Measurements from ENCODE around the gene PILRA.

Gene PILRA

DNA sequence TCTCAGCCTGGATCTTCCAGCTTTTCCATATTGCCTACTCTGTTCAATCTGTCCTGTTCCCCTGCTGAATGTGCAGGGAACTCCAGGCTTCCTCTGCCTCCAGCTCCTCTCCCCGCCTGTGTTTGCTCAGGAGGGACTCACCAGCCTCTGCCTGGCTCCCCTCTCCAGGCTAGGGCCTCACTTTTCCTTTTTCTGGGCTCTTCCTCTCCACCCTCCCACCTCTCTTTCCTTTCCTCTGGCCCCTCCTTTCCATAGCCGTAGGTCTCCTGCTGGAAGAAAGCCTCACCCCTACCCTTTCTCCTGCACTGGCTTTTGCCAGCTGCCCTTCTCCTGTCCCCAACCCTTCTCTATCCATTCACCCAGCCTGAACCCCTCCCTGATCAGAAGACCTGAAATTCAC is 25.0 kb downstream of the PILRA start:
- H2BK5ac ChIP-seq (ENCODE audit: low read length): no peak overlapping the region
- no peak overlapping the region for H2BK120ac ChIP-seq (ENCODE audit: low read depth, low read length)
- H3K23ac ChIP-seq (ENCODE audit: low read depth, low read length, poor library complexity): no peak overlapping the region
- H2AK5ac ChIP-seq (ENCODE audit: low read depth, low read length): no peak overlapping the region
- no peak overlapping the region for H4K8ac ChIP-seq (ENCODE audit: low read depth, low read length)
- no CpG with 5 or more reads among the region's 2 CpGs for WGBS, 2 donors (ENCODE audit: extremely low coverage in 2 of 2, insufficient read length in 2 of 2, insufficient replicate concordance in 1 of 2)
- peak overlapping the region; percentile 87 for H2AFZ ChIP-seq (ENCODE audit: low read length)
- peaks cover 0 to 8% of the 10 kb centered on the region in 2 donors for H3K4me1 ChIP-seq (ENCODE audit: control insufficient read depth in 2 of 2, insufficient read depth in 1 of 2, low read depth in 1 of 2, low read length in 2 of 2)
- H3K14ac ChIP-seq (ENCODE audit: low read length): no peak overlapping the region
- no peak overlapping the region for H3K4me3 ChIP-seq (ENCODE audit: low read length in 2 of 2)
- no peak overlapping the region for H3K4ac ChIP-seq (ENCODE audit: low read length)
- H3K27me3 ChIP-seq (ENCODE audit: control insufficient read depth in 3 of 3, insufficient read depth in 3 of 3, low read depth in 1 of 3, low read length in 3 of 3): peaks cover 0 to 2% (median 0%) of the 10 kb centered on the region in 3 experiments
- H3K27ac ChIP-seq (replicated peaks; ENCODE audit: low read length): no peak overlapping the region
- no peak overlapping the region for H3K9ac ChIP-seq (ENCODE audit: low read depth, low read length, poor library complexity)
- H4K91ac ChIP-seq (ENCODE audit: low read depth, low read length, poor library complexity): no peak overlapping the region
- no peak overlapping the region for H3K4me2 ChIP-seq (ENCODE audit: insufficient read depth, low read length, poor library complexity, severe bottlenecking)
- H3K79me1 ChIP-seq (ENCODE audit: low read depth, low read length): no peaks in the 10 kb centered on the region
- H2BK12ac ChIP-seq (ENCODE audit: low read length): no peak overlapping the region
- H3K9me3 ChIP-seq (replicated peaks in 1 of 2; ENCODE audit: control insufficient read depth in 2 of 2, insufficient read depth in 1 of 2, low read depth in 1 of 2, low read length in 2 of 2): no peaks in the 10 kb centered on the region
- H2BK15ac ChIP-seq (ENCODE audit: low read length): no peak overlapping the region
- no peak overlapping the region for H3K18ac ChIP-seq (ENCODE audit: low read length)
- H3K36me3 ChIP-seq (replicated peaks in 1 of 2; ENCODE audit: control insufficient read depth in 2 of 2, insufficient read depth in 2 of 2, low read length in 2 of 2): no peaks in the 10 kb centered on the region
- DNase-seq (ENCODE audit: low spot score): no peak

DNA sequence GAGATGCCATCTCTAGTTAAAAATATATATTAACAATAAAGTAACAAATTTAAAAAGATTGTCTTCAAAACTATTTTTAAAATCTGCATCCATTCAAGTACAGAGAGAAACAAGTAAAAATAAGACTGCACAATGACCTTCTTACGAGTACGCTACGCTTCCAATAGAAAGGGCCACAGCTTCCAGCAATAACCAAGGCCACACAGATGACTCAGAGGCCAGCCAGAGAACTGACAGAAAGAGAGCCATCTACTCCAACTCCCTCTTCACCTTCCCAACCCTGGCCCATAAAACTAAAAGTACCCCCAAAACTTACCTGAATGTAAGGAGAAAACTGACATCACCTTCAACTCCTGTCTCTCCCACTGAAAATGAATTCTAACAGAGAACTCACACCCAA is 26.8 kb downstream of the PILRA start:
- Histone ChIP-seq H3K27me3 (ENCODE audit: control insufficient read depth in 3 of 3, insufficient read depth in 3 of 3, low read depth in 1 of 3, low read length in 3 of 3) (peaks cover 0 to 2% (median 0%) of the 10 kb centered on the region in 3 experiments), H4K8ac (ENCODE audit: low read depth, low read length) (no peak overlapping the region), H3K79me1 (ENCODE audit: low read depth, low read length) (no peaks in the 10 kb centered on the region), H4K91ac (ENCODE audit: low read depth, low read length, poor library complexity) (no peak overlapping the region), H3K27ac (replicated peaks; ENCODE audit: low read length) (no peak overlapping the region), H3K4me1 (ENCODE audit: control insufficient read depth in 2 of 2, insufficient read depth in 1 of 2, low read depth in 1 of 2, low read length in 2 of 2) (peaks cover 0 to 8% of the 10 kb centered on the region in 2 donors), H3K4me3 (ENCODE audit: low read length in 2 of 2) (no peak overlapping the region), H3K4ac (ENCODE audit: low read length) (no peak overlapping the region), H3K18ac (ENCODE audit: low read length) (no peak overlapping the region), H2BK15ac (ENCODE audit: low read length) (no peak overlapping the region), H2AFZ (ENCODE audit: low read length) (no peak overlapping the region), H3K23ac (ENCODE audit: low read depth, low read length, poor library complexity) (no peak overlapping the region), H3K9ac (ENCODE audit: low read depth, low read length, poor library complexity) (no peak overlapping the region), H2BK120ac (ENCODE audit: low read depth, low read length) (no peak overlapping the region), H3K14ac (ENCODE audit: low read length) (no peak overlapping the region), H3K36me3 (replicated peaks in 1 of 2; ENCODE audit: control insufficient read depth in 2 of 2, insufficient read depth in 2 of 2, low read length in 2 of 2) (no peaks in the 10 kb centered on the region), H2AK5ac (ENCODE audit: low read depth, low read length) (no peak overlapping the region), H3K9me3 (replicated peaks in 1 of 2; ENCODE audit: control insufficient read depth in 2 of 2, insufficient read depth in 1 of 2, low read depth in 1 of 2, low read length in 2 of 2) (no peaks in the 10 kb centered on the region), H2BK12ac (ENCODE audit: low read length) (no peak overlapping the region), H3K4me2 (ENCODE audit: insufficient read depth, low read length, poor library complexity, severe bottlenecking) (no peak overlapping the region), H2BK5ac (ENCODE audit: low read length) (peak overlapping the region; percentile 56)
- DNase-seq (ENCODE audit: low spot score): no peak
- no CpG with 5 or more reads among the region's 3 CpGs for WGBS, 2 donors (ENCODE audit: extremely low coverage in 2 of 2, insufficient read length in 2 of 2, insufficient replicate concordance in 1 of 2)

DNA sequence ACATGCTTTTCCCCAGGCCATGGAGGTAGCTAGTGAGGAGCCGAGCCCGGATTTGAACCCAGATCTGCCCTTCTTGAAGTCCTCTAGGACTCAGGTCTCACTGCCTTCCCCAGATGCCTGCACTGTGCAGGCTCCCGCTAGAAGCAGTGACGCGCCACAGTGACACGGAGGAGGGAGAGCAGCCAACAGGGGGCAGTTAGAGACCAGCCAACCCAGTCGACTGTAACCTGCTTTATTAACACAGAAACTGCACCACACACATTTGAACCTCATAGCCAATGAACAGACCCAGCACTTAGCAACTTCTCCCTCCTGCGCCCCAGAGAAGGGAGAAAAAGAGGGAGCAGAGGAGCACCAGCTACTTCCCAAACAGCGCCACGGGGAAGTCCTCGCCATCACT is 27.4 kb downstream of the PILRA start:
- Histone ChIP-seq H3K4me3 (ENCODE audit: low read length in 2 of 2) (no peak overlapping the region), H4K8ac (ENCODE audit: low read depth, low read length) (no peak overlapping the region), H3K4me1 (ENCODE audit: control insufficient read depth in 2 of 2, insufficient read depth in 1 of 2, low read depth in 1 of 2, low read length in 2 of 2) (peaks cover 0 to 8% of the 10 kb centered on the region in 2 donors), H3K9ac (ENCODE audit: low read depth, low read length, poor library complexity) (no peak overlapping the region), H2BK12ac (ENCODE audit: low read length) (no peak overlapping the region), H3K4ac (ENCODE audit: low read length) (no peak overlapping the region), H3K4me2 (ENCODE audit: insufficient read depth, low read length, poor library complexity, severe bottlenecking) (no peak overlapping the region), H2BK120ac (ENCODE audit: low read depth, low read length) (no peak overlapping the region), H2AK5ac (ENCODE audit: low read depth, low read length) (no peak overlapping the region), H2BK15ac (ENCODE audit: low read length) (no peak overlapping the region), H3K23ac (ENCODE audit: low read depth, low read length, poor library complexity) (peak overlapping the region; percentile 32), H3K27me3 (ENCODE audit: control insufficient read depth in 3 of 3, insufficient read depth in 3 of 3, low read depth in 1 of 3, low read length in 3 of 3) (no peaks in the 10 kb centered on the region), H4K91ac (ENCODE audit: low read depth, low read length, poor library complexity) (no peak overlapping the region), H3K27ac (replicated peaks; ENCODE audit: low read length) (no peak overlapping the region), H2BK5ac (ENCODE audit: low read length) (no peak overlapping the region), H2AFZ (ENCODE audit: low read length) (peak overlapping the region; percentile 84), H3K36me3 (replicated peaks in 1 of 2; ENCODE audit: control insufficient read depth in 2 of 2, insufficient read depth in 2 of 2, low read length in 2 of 2) (no peaks in the 10 kb centered on the region), H3K18ac (ENCODE audit: low read length) (peak overlapping the region; percentile 1), H3K79me1 (ENCODE audit: low read depth, low read length) (no peaks in the 10 kb centered on the region), H3K9me3 (replicated peaks in 1 of 2; ENCODE audit: control insufficient read depth in 2 of 2, insufficient read depth in 1 of 2, low read depth in 1 of 2, low read length in 2 of 2) (no peaks in the 10 kb centered on the region), H3K14ac (ENCODE audit: low read length) (no peak overlapping the region)
- DNase-seq (ENCODE audit: low spot score): peak; percentile 15
- no CpG with 5 or more reads among the region's 11 CpGs for whole genome bisulfite sequencing, 2 donors (ENCODE audit: extremely low coverage in 2 of 2, insufficient read length in 2 of 2, insufficient replicate concordance in 1 of 2)

GRCh38 chr7:100401811-100402210 is 28.5 kb downstream of the PILRA start:
- Histone ChIP-seq H2BK15ac (ENCODE audit: low read length) (no peak overlapping the region), H2BK120ac (ENCODE audit: low read depth, low read length) (no peak overlapping the region), H2AK5ac (ENCODE audit: low read depth, low read length) (no peak overlapping the region), H2AFZ (ENCODE audit: low read length) (peak overlapping the region; percentile 6), H2BK5ac (ENCODE audit: low read length) (no peak overlapping the region), H3K4ac (ENCODE audit: low read length) (no peak overlapping the region), H3K23ac (ENCODE audit: low read depth, low read length, poor library complexity) (no peak overlapping the region), H4K91ac (ENCODE audit: low read depth, low read length, poor library complexity) (no peak overlapping the region), H3K9ac (ENCODE audit: low read depth, low read length, poor library complexity) (no peak overlapping the region), H3K9me3 (replicated peaks in 1 of 2; ENCODE audit: control insufficient read depth in 2 of 2, insufficient read depth in 1 of 2, low read depth in 1 of 2, low read length in 2 of 2) (no peaks in the 10 kb centered on the region), H3K4me3 (ENCODE audit: low read length in 2 of 2) (no peak overlapping the region), H3K18ac (ENCODE audit: low read length) (no peak overlapping the region), H3K27ac (replicated peaks; ENCODE audit: low read length) (no peak overlapping the region), H3K4me2 (ENCODE audit: insufficient read depth, low read length, poor library complexity, severe bottlenecking) (no peak overlapping the region), H4K8ac (ENCODE audit: low read depth, low read length) (no peak overlapping the region), H3K27me3 (ENCODE audit: control insufficient read depth in 3 of 3, insufficient read depth in 3 of 3, low read depth in 1 of 3, low read length in 3 of 3) (no peaks in the 10 kb centered on the region), H3K14ac (ENCODE audit: low read length) (no peak overlapping the region), H3K36me3 (replicated peaks in 1 of 2; ENCODE audit: control insufficient read depth in 2 of 2, insufficient read depth in 2 of 2, low read length in 2 of 2) (no peaks in the 10 kb centered on the region), H3K79me1 (ENCODE audit: low read depth, low read length) (no peaks in the 10 kb centered on the region), H2BK12ac (ENCODE audit: low read length) (no peak overlapping the region), H3K4me1 (ENCODE audit: control insufficient read depth in 2 of 2, insufficient read depth in 1 of 2, low read depth in 1 of 2, low read length in 2 of 2) (peaks cover 0 to 8% of the 10 kb centered on the region in 2 donors)
- no CpG with 5 or more reads among the region's 5 CpGs for WGBS, 2 donors (ENCODE audit: extremely low coverage in 2 of 2, insufficient read length in 2 of 2, insufficient replicate concordance in 1 of 2)
- DNase-seq (ENCODE audit: low spot score): no peak
